MM.1S (cell line): Measurements from ENCODE around the gene PSEN2.

Experiments
- CTCF ChIP-seq: fragments of 300-600 bp; sonication (generic); IDR thresholded peaks from 2 replicates; pipeline ENCODE4 v1.5.1; 2016; ENCODE audit warnings: antibody characterized with exemption, low read length, mixed read lengths
- EZH2 ChIP-seq: fragments of 300-600 bp; sonication (generic); optimal IDR thresholded peaks from 2 replicates; pipeline ENCODE3; 2017; ENCODE audit warnings: low read depth, mild to moderate bottlenecking, antibody characterized with exemption, low read length, mixed read lengths
- EZH2phosphoT487 ChIP-seq: fragments of 300-600 bp; sonication (generic); IDR thresholded peaks from 2 replicates; pipeline ENCODE4 v1.6.1; 2018; ENCODE audit warnings: antibody characterized with exemption, low read length

- TF ChIP-seq CTCF, result no peak
- TF ChIP-seq EZH2phosphoT487, result no peak
- no peak for TF ChIP-seq EZH2
Observed at GRCh38 chr1:226939438-226940028, 69.1 kb downstream of the PSEN2 start.
